Measurements from ENCODE around the gene TSPO2.

DNA sequence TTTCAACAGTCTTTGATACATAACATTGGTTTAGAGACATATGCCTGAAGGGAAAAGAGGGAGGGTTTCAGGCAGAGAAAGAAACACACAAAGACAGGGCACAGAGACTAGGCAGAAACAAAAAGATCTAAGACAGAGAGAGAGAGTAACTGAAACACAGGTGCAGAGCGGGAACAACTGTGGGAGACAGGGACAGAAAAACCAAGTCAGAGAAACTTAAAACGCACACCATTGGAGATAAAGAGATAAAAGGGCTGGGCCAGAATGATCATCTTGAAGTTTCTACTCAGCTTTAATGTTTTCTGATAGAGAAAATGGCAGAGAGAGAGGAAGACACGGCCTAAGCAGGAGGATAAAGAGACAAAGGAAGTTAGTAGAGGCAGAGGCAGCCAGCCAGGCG lies 15.0 kb upstream of the TSPO2 start:
- TF ChIP-seq, protein P1, sequence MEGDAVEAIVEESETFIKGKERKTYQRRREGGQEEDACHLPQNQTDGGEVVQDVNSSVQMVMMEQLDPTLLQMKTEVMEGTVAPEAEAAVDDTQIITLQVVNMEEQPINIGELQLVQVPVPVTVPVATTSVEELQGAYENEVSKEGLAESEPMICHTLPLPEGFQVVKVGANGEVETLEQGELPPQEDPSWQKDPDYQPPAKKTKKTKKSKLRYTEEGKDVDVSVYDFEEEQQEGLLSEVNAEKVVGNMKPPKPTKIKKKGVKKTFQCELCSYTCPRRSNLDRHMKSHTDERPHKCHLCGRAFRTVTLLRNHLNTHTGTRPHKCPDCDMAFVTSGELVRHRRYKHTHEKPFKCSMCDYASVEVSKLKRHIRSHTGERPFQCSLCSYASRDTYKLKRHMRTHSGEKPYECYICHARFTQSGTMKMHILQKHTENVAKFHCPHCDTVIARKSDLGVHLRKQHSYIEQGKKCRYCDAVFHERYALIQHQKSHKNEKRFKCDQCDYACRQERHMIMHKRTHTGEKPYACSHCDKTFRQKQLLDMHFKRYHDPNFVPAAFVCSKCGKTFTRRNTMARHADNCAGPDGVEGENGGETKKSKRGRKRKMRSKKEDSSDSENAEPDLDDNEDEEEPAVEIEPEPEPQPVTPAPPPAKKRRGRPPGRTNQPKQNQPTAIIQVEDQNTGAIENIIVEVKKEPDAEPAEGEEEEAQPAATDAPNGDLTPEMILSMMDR (IDR thresholded peaks at IDR 0.05): no peak
- TF ChIP-seq POLR2A (IDR thresholded peaks at IDR 0.05): no peak
